ENCODE data around the gene PORCN. TPM values are rescaled to one million over a fixed set of nuclear protein-coding genes. Genes with fewer than 3 reads are reported as not detected.
"Not testable (repeated sequence)": the region's sequence is repeated elsewhere in the genome, so short reads cannot be mapped to it uniquely, and the experiment has no call there.

Gene PORCN
- total and polyA plus RNA-seq, 2 donors (not counting 3 experiments of a cell fraction or from before 2014, with no cell fraction given), result 7.6 to 21.0 TPM

DNA sequence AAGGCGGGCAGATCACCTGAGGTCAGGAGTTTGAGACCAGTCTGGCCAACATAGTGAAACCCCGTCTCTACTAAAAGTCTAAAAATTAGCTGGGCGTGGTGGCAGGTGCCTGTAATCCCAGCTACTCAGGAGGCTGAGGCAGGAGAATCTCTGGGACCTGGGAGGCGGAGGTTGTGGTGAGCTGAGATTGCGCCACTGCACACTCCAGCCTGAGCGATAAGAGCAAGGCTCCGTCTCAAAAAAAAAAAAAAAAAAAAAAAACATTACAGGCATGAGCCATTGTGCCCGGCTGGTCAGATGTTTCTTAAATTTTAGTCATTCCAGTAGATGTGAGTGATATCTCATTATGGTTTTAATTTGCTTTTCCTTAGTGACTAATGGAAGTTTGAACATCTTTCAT lies 17.1 kb downstream of the PORCN start:
- H3K27ac ChIP-seq (ENCODE audit: insufficient read depth, low read depth, low read length); H3K9ac ChIP-seq (replicated peaks; ENCODE audit: extremely low read depth, insufficient read depth, low read length); FAIRE-seq; DNase-seq (ENCODE audit: low read depth, low spot score); H3K9me3 ChIP-seq (replicated peaks; ENCODE audit: control insufficient read depth, insufficient read depth, low read length); dilution Hi-C loops (cut with MboI; ENCODE audit: extremely low pct_ligation_motif_present, low sequenced_read_pairs); H3K4me1 ChIP-seq (ENCODE audit: control insufficient read depth, extremely low read depth, insufficient read depth, low read length); POLR2A ChIA-PET; BruUV-seq (replicated peaks); H3K4me2 ChIP-seq (ENCODE audit: insufficient read depth, low read length); H3K9me1 ChIP-seq (replicated peaks; ENCODE audit: control insufficient read depth, extremely low read depth, insufficient read depth, low read length); H4K20me1 ChIP-seq (replicated peaks; ENCODE audit: control insufficient read depth, extremely low read depth, insufficient read depth, low read length); H3K4me3 ChIP-seq (replicated peaks in 1 of 3; ENCODE audit: insufficient read depth in 1 of 3, low read depth in 1 of 3, low read length in 3 of 3); H3K27me3 ChIP-seq (ENCODE audit: control insufficient read depth in 2 of 2, insufficient read depth in 2 of 2, low read length in 2 of 2); H3K36me3 ChIP-seq (ENCODE audit: control insufficient read depth in 2 of 2, extremely low read depth in 1 of 2, insufficient read depth in 2 of 2, low read length in 2 of 2); intact Hi-C loops (cut with micrococcal nuclease); H2AFZ ChIP-seq (ENCODE audit: low read depth, low read length): not testable (repeated sequence)
- CTCF ChIA-PET, result interaction anchor here (1.4 kb wide), 1 partner anchor 443 kb away, joined by 3 read pairs; no protein-coding TSS in a partner anchor
- H3K79me2 ChIP-seq (ENCODE audit: control insufficient read depth, insufficient read depth, low read length), result peaks cover 13% of the 10 kb centered on the region

DNA sequence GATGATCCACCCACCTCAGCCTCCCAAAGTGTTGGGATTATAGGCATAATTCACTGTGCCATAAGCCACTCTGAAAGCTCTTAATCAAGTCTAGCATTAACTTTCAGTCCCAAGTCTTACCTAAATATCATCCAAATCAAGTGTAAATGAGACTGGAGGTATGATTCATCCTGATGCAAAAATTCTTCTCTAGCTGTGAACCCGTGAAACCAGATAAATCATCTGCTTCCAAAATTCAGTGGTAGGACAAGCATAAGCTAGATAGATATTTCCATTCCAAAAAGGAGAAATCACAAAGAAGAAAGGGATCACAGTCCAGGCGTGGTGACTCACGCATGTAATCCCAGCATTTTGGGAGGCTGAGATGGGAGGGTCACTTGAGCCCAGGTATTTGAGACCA lies 21.9 kb downstream of the PORCN start:
- Histone ChIP-seq H2AFZ (ENCODE audit: low read depth, low read length) (no peak overlapping the region), H4K20me1 (replicated peaks; ENCODE audit: control insufficient read depth, extremely low read depth, insufficient read depth, low read length) (no peaks in the 10 kb centered on the region), H3K4me3 (replicated peaks in 1 of 3; ENCODE audit: insufficient read depth in 1 of 3, low read depth in 1 of 3, low read length in 3 of 3) (no peak overlapping the region), H3K4me1 (ENCODE audit: control insufficient read depth, extremely low read depth, insufficient read depth, low read length) (peaks cover 4% of the 10 kb centered on the region), H3K9me1 (replicated peaks; ENCODE audit: control insufficient read depth, extremely low read depth, insufficient read depth, low read length) (no peaks in the 10 kb centered on the region), H3K36me3 (ENCODE audit: control insufficient read depth in 2 of 2, extremely low read depth in 1 of 2, insufficient read depth in 2 of 2, low read length in 2 of 2) (peaks cover 0 to 2% of the 10 kb centered on the region in 2 experiments), H3K27me3 (ENCODE audit: control insufficient read depth in 2 of 2, insufficient read depth in 2 of 2, low read length in 2 of 2) (no peaks in the 10 kb centered on the region), H3K4me2 (ENCODE audit: insufficient read depth, low read length) (no peak overlapping the region), H3K9ac (replicated peaks; ENCODE audit: extremely low read depth, insufficient read depth, low read length) (no peak overlapping the region), H3K79me2 (ENCODE audit: control insufficient read depth, insufficient read depth, low read length) (no peaks in the 10 kb centered on the region), H3K27ac (ENCODE audit: insufficient read depth, low read depth, low read length) (no peak overlapping the region), H3K9me3 (replicated peaks; ENCODE audit: control insufficient read depth, insufficient read depth, low read length) (no peaks in the 10 kb centered on the region)
- ChIA-PET CTCF (interaction anchor here (3.5 kb wide), 1 partner anchor 9 kb away, joined by 11 read pairs; the partner anchor contains the start of gene TBC1D25), POLR2A (no interaction called here)
- intact Hi-C loops (cut with micrococcal nuclease) (no loop called here), dilution Hi-C loops (cut with MboI; ENCODE audit: extremely low pct_ligation_motif_present, low sequenced_read_pairs) (no loop called here)
- no peak for FAIRE-seq
- TF ChIP-seq, protein P1, sequence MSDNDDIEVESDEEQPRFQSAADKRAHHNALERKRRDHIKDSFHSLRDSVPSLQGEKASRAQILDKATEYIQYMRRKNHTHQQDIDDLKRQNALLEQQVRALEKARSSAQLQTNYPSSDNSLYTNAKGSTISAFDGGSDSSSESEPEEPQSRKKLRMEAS (IDR thresholded peaks at IDR 0.05; ENCODE audit: insufficient read depth, insufficient read length), result no peak
- TF ChIP-seq GATA2 (IDR thresholded peaks at IDR 0.05; ENCODE audit: insufficient read depth, insufficient read length, low read depth, low read length), result no peak
- TF ChIP-seq POLR2A (IDR thresholded peaks at IDR 0.05; ENCODE audit: low read depth, low read length), result no peak
- DNase-seq (ENCODE audit: low read depth, low spot score), result no peak
- BruUV-seq (replicated peaks), result no TSS peak
